Fibroblast of skin of back (primary cell): ENCODE measurements around the gene CYB561D2. TPM values are rescaled to one million over a fixed set of nuclear protein-coding genes. Genes with fewer than 3 reads are reported as not detected.
A peak's percentile ranks its signal among the peaks of the same experiment; 100 is the strongest.
"Not testable (repeated sequence)": the region's sequence is repeated elsewhere in the genome, so short reads cannot be mapped to it uniquely, and the experiment has no call there.

Experiments
- DNase-seq: peaks from one replicate; pipeline ENCODE4 v3.0.0-alpha.2; 2013
- polyA plus RNA-seq, 2 experiments: library from polyadenylated mRNA; unstranded; fragments of 120-200 nt; gene quantifications; one replicate each; pipeline ENCODE4 v1.2.1, GENCODE V29; 2013; ENCODE audit not compliant: insufficient read length in 2 of 2

Gene CYB561D2
- polyA plus RNA-seq (2013, experiment 1 of 2; ENCODE audit: insufficient read length): 16.1 TPM
- polyA plus RNA-seq (2013, experiment 2 of 2; ENCODE audit: insufficient read length): 11.2 TPM

- peak; percentile 94 for DNase-seq
Measured at GRCh38 chr3:50350527-50351322, at the start of gene CYB561D2, which contains the start of gene NPRL2. TSS of gene CYB561D2 (plus strand) at chr3:50350862. CDS start at chr3:50351434, 572 bp downstream. TSS of gene NPRL2 (minus strand) at chr3:50350775. CDS start at chr3:50350652, 123 bp downstream.

GRCh38 chr3:50302095-50303012 is 48.3 kb upstream of the CYB561D2 start:
- DNase-seq: no peak

- DNase-seq: no peak
Measured at GRCh38 chr3:50303013-50303815, 47.4 kb upstream of the CYB561D2 start, which contains the start of gene HYAL1. TSS of gene HYAL1 (minus strand) at chr3:50303574. CDS start at chr3:50302956, 618 bp downstream.

- DNase-seq: no peak
Measured at GRCh38 chr3:50304601-50305000, 46.1 kb upstream of the CYB561D2 start.

- not testable (repeated sequence) for DNase-seq
Measured at GRCh38 chr3:50312041-50312440, 38.6 kb upstream of the CYB561D2 start.

GRCh38 chr3:50314342-50314741 is 36.3 kb upstream of the CYB561D2 start:
- DNase-seq: no peak

GRCh38 chr3:50314816-50315215 is 35.8 kb upstream of the CYB561D2 start:
- no peak for DNase-seq

- DNase-seq: no peak
Measured at GRCh38 chr3:50316657-50317242, 33.9 kb upstream of the CYB561D2 start.

GRCh38 chr3:50317300-50317699 is 33.4 kb upstream of the CYB561D2 start:
- no peak for DNase-seq

- no peak for DNase-seq
Measured at GRCh38 chr3:50318163-50318562, 32.5 kb upstream of the CYB561D2 start.

- DNase-seq: no peak
Measured at GRCh38 chr3:50318615-50319014, 32.0 kb upstream of the CYB561D2 start.

GRCh38 chr3:50319181-50319893 is 31.3 kb upstream of the CYB561D2 start:
- DNase-seq: no peak

GRCh38 chr3:50319894-50320625 is 30.6 kb upstream of the CYB561D2 start:
- no peak for DNase-seq

- DNase-seq: peak; percentile 75
Measured at GRCh38 chr3:50320853-50321335, 29.8 kb upstream of the CYB561D2 start.

- peak; percentile 90 for DNase-seq
Measured at GRCh38 chr3:50321336-50322114, 29.1 kb upstream of the CYB561D2 start.

GRCh38 chr3:50322115-50322385 is 28.6 kb upstream of the CYB561D2 start:
- DNase-seq: no peak

- DNase-seq: no peak
Measured at GRCh38 chr3:50322386-50323091, 28.1 kb upstream of the CYB561D2 start, which contains the start of gene HYAL2. TSS of gene HYAL2 (minus strand) at chr3:50322745. CDS start at chr3:50320489, 2,256 bp downstream.

GRCh38 chr3:50323092-50323600 is 27.5 kb upstream of the CYB561D2 start:
- no peak for DNase-seq
